ENCODE data around the gene FAM120A.

FAM120A gene

GRCh38 chr9:93450945-93451815 lies at the start of gene FAM120A:
FAM120A (plus strand) TSS chr9:93451685; CDS start chr9:93451916, 231 bp downstream.
- DNase-seq (ENCODE audit: low read depth in 2 of 2) = peak; percentile 69 to 88
- H3K4me3 ChIP-seq (replicated peaks in 1 of 2; ENCODE audit: low read depth in 2 of 2, low read length in 2 of 2) = peak within 1 kb of the TSS; percentile 85 to 86
- TF ChIP-seq CTCF (IDR thresholded peaks at IDR 0.05; ENCODE audit: low read depth, low read length) = no peak

- no peak for TF ChIP-seq CTCF (IDR thresholded peaks at IDR 0.05; ENCODE audit: low read depth, low read length)
- no peak for DNase-seq (ENCODE audit: low read depth in 2 of 2)
Measured at GRCh38 chr9:93406371-93406770, 45.1 kb upstream of the FAM120A start.

GRCh38 chr9:93413530-93413929 lies 38.0 kb upstream of the FAM120A start:
- peak in 1 of 2 donors; percentile 3 for DNase-seq (ENCODE audit: low read depth in 2 of 2)
- no peak for TF ChIP-seq CTCF (IDR thresholded peaks at IDR 0.05; ENCODE audit: low read depth, low read length)

More at GRCh38 chr9:93406371-93406770, 45.1 kb upstream of the FAM120A start:
- H3K4me3 ChIP-seq (replicated peaks in 1 of 2; ENCODE audit: low read depth in 2 of 2, low read length in 2 of 2) = no peak overlapping the region

GRCh38 chr9:93415176-93415690 lies 36.3 kb upstream of the FAM120A start:
- TF ChIP-seq CTCF (IDR thresholded peaks at IDR 0.05; ENCODE audit: low read depth, low read length) = no peak
- no peak overlapping the region for H3K4me3 ChIP-seq (replicated peaks in 1 of 2; ENCODE audit: low read depth in 2 of 2, low read length in 2 of 2)
- no peak for DNase-seq (ENCODE audit: low read depth in 2 of 2)

More at GRCh38 chr9:93413530-93413929, 38.0 kb upstream of the FAM120A start:
- no peak overlapping the region for H3K4me3 ChIP-seq (replicated peaks in 1 of 2; ENCODE audit: low read depth in 2 of 2, low read length in 2 of 2)

- no peak overlapping the region for H3K4me3 ChIP-seq (replicated peaks in 1 of 2; ENCODE audit: low read depth in 2 of 2, low read length in 2 of 2)
- no peak for TF ChIP-seq CTCF (IDR thresholded peaks at IDR 0.05; ENCODE audit: low read depth, low read length)
- DNase-seq (ENCODE audit: low read depth in 2 of 2) = no peak
Measured at GRCh38 chr9:93416530-93417235, 34.8 kb upstream of the FAM120A start.

GRCh38 chr9:93417538-93417937 lies 33.9 kb upstream of the FAM120A start:
- TF ChIP-seq CTCF (IDR thresholded peaks at IDR 0.05; ENCODE audit: low read depth, low read length) = no peak
- no peak overlapping the region for H3K4me3 ChIP-seq (replicated peaks in 1 of 2; ENCODE audit: low read depth in 2 of 2, low read length in 2 of 2)
- no peak for DNase-seq (ENCODE audit: low read depth in 2 of 2)

Measured in cardiac fibroblast (primary cell).